ENCODE measurements around the gene ALDH1A1. TPM values are rescaled to one million over a fixed set of nuclear protein-coding genes. Genes with fewer than 3 reads are reported as not detected.

The ALDH1A1 gene
- total RNA-seq, 1 donor from 2014 or later, result 1.5 TPM

- Histone ChIP-seq H4K20me1 (ENCODE audit: insufficient read depth, low read length) (no peaks in the 10 kb centered on the region), H3K27ac (ENCODE audit: low read depth, low read length) (no peak overlapping the region), H3K4me1 (ENCODE audit: insufficient read depth, low read length) (no peaks in the 10 kb centered on the region), H2AFZ (ENCODE audit: low read depth, low read length) (no peak overlapping the region), H3K27me3 (ENCODE audit: insufficient read depth, low read length) (no peaks in the 10 kb centered on the region), H3K4me2 (ENCODE audit: low read length) (no peak overlapping the region), H3K36me3 (ENCODE audit: insufficient read depth, low read length) (no peaks in the 10 kb centered on the region), H3K79me2 (ENCODE audit: insufficient read depth, low read length) (no peaks in the 10 kb centered on the region), H3K4me3 (ENCODE audit: insufficient read depth, low read depth, low read length) (no peak overlapping the region), H3K9me3 (ENCODE audit: insufficient read depth, low read depth, low read length) (no peaks in the 10 kb centered on the region), H3K9ac (ENCODE audit: low read length) (no peak overlapping the region)
- FAIRE-seq (no peak), DNase-seq (ENCODE audit: low read depth) (no peak)
- Mint-ChIP-seq H3K27me3 (ENCODE audit: low read depth, unreplicated experiment) (no peaks in the 10 kb centered on the region), H3K4me1 (ENCODE audit: low read depth, unreplicated experiment) (no peaks in the 10 kb centered on the region), H3K36me3 (ENCODE audit: low read depth, unreplicated experiment) (no peaks in the 10 kb centered on the region), H3K9me3 (ENCODE audit: unreplicated experiment) (no peaks in the 10 kb centered on the region), H3K4me3 (ENCODE audit: unreplicated experiment) (no peak overlapping the region), H3K27ac (ENCODE audit: unreplicated experiment) (no peak overlapping the region)
- TF ChIP-seq EZH2 (IDR thresholded peaks at IDR 0.05; ENCODE audit: insufficient read depth, low read length) (no peak), CTCF (IDR thresholded peaks at IDR 0.05; ENCODE audit: insufficient read depth, low read depth, low read length) (no peak)
These were observed 55.7 kb downstream of the ALDH1A1 start for GRCh38 chr9:72897069-72897649.

GRCh38 chr9:72896439-72896838 lies 56.4 kb downstream of the ALDH1A1 start:
- H3K4me2 ChIP-seq (ENCODE audit: low read length), result no peak overlapping the region
- H4K20me1 ChIP-seq (ENCODE audit: insufficient read depth, low read length), result no peaks in the 10 kb centered on the region
- H3K79me2 ChIP-seq (ENCODE audit: insufficient read depth, low read length), result no peaks in the 10 kb centered on the region
- no peaks in the 10 kb centered on the region for H3K36me3 Mint-ChIP-seq (ENCODE audit: low read depth, unreplicated experiment)
- no peak overlapping the region for H3K27ac ChIP-seq (ENCODE audit: low read depth, low read length)
- H3K36me3 ChIP-seq (ENCODE audit: insufficient read depth, low read length), result no peaks in the 10 kb centered on the region
- H3K9me3 Mint-ChIP-seq (ENCODE audit: unreplicated experiment), result no peaks in the 10 kb centered on the region
- no peaks in the 10 kb centered on the region for H3K4me1 Mint-ChIP-seq (ENCODE audit: low read depth, unreplicated experiment)
- TF ChIP-seq CTCF (IDR thresholded peaks at IDR 0.05; ENCODE audit: insufficient read depth, low read depth, low read length) (no peak), EZH2 (IDR thresholded peaks at IDR 0.05; ENCODE audit: insufficient read depth, low read length) (no peak)
- H3K4me3 Mint-ChIP-seq (ENCODE audit: unreplicated experiment), result no peak overlapping the region
- DNase-seq (ENCODE audit: low read depth), result no peak
- no peak for FAIRE-seq
- no peaks in the 10 kb centered on the region for H3K4me1 ChIP-seq (ENCODE audit: insufficient read depth, low read length)
- no peaks in the 10 kb centered on the region for H3K9me3 ChIP-seq (ENCODE audit: insufficient read depth, low read depth, low read length)
- no peaks in the 10 kb centered on the region for H3K27me3 Mint-ChIP-seq (ENCODE audit: low read depth, unreplicated experiment)
- no peak overlapping the region for H3K27ac Mint-ChIP-seq (ENCODE audit: unreplicated experiment)
- H2AFZ ChIP-seq (ENCODE audit: low read depth, low read length), result no peak overlapping the region
- H3K9ac ChIP-seq (ENCODE audit: low read length), result no peak overlapping the region
- H3K4me3 ChIP-seq (ENCODE audit: insufficient read depth, low read depth, low read length), result no peak overlapping the region
- no peaks in the 10 kb centered on the region for H3K27me3 ChIP-seq (ENCODE audit: insufficient read depth, low read length)

- Mint-ChIP-seq H3K4me3 (ENCODE audit: unreplicated experiment) (no peak overlapping the region), H3K4me1 (ENCODE audit: low read depth, unreplicated experiment) (no peaks in the 10 kb centered on the region), H3K27ac (ENCODE audit: unreplicated experiment) (no peak overlapping the region), H3K27me3 (ENCODE audit: low read depth, unreplicated experiment) (no peaks in the 10 kb centered on the region), H3K9me3 (ENCODE audit: unreplicated experiment) (no peaks in the 10 kb centered on the region), H3K36me3 (ENCODE audit: low read depth, unreplicated experiment) (no peaks in the 10 kb centered on the region)
- Histone ChIP-seq H3K9ac (ENCODE audit: low read length) (no peak overlapping the region), H3K79me2 (ENCODE audit: insufficient read depth, low read length) (no peaks in the 10 kb centered on the region), H3K27ac (ENCODE audit: low read depth, low read length) (peak overlapping the region; percentile 41), H3K36me3 (ENCODE audit: insufficient read depth, low read length) (no peaks in the 10 kb centered on the region), H4K20me1 (ENCODE audit: insufficient read depth, low read length) (no peaks in the 10 kb centered on the region), H3K4me2 (ENCODE audit: low read length) (no peak overlapping the region), H3K27me3 (ENCODE audit: insufficient read depth, low read length) (no peaks in the 10 kb centered on the region), H2AFZ (ENCODE audit: low read depth, low read length) (no peak overlapping the region), H3K4me3 (ENCODE audit: insufficient read depth, low read depth, low read length) (no peak overlapping the region), H3K9me3 (ENCODE audit: insufficient read depth, low read depth, low read length) (no peaks in the 10 kb centered on the region), H3K4me1 (ENCODE audit: insufficient read depth, low read length) (no peaks in the 10 kb centered on the region)
- TF ChIP-seq EZH2 (IDR thresholded peaks at IDR 0.05; ENCODE audit: insufficient read depth, low read length), result no peak
- TF ChIP-seq CTCF (IDR thresholded peaks at IDR 0.05; ENCODE audit: insufficient read depth, low read depth, low read length), result no peak
- no peak for DNase-seq (ENCODE audit: low read depth)
- FAIRE-seq, result no peak
These were observed 57.7 kb downstream of the ALDH1A1 start for GRCh38 chr9:72895122-72895521.

All from astrocyte (in vitro differentiated cells and primary cell).